Measurements from ENCODE around the gene LRCH3. TPM values are rescaled to one million over a fixed set of nuclear protein-coding genes. Genes with fewer than 3 reads are reported as not detected.

Gene LRCH3
- polyA plus RNA-seq, 2 of the 4 experiments (the other 2 are of a cell fraction): 14.2 to 44.6 TPM

GRCh38 chr3:197809356-197810020 lies 18.4 kb downstream of the LRCH3 start:
- Histone ChIP-seq H3K9me3 (no peaks in the 10 kb centered on the region), H3K4me1 (peaks cover 31% of the 10 kb centered on the region), H3K4me3 (no peak overlapping the region), H3K27ac (no peak overlapping the region), H3K4me2 (peak overlapping the region; percentile 24; the same call in 1 of the 3 replicates)
- FAIRE-seq: no peak
- TF ChIP-seq NR3C1 (IDR thresholded peaks at IDR 0.05): no peak
- no peak for TF ChIP-seq PBX3 (IDR thresholded peaks at IDR 0.05)
- no peak for TF ChIP-seq TFCP2L1 (CRISPR knock-in tag; IDR thresholded peaks at IDR 0.05)
- no peak for TF ChIP-seq SREBF2 (IDR thresholded peaks at IDR 0.05)
- no peak for TF ChIP-seq CHD4 (IDR thresholded peaks at IDR 0.05; ENCODE audit: borderline replicate concordance)
- TF ChIP-seq KDM5A (IDR thresholded peaks at IDR 0.05): no peak
- no peak for TF ChIP-seq CHD2 (IDR thresholded peaks at IDR 0.05; ENCODE audit: low read length, partially characterized antibody)
- TF ChIP-seq ESRRA (IDR thresholded peaks at IDR 0.05; ENCODE audit: borderline replicate concordance, low read length): no peak
- TF ChIP-seq POLR2A (IDR thresholded peaks at IDR 0.05; ENCODE audit: low read length): no peak
- no peak for TF ChIP-seq EP300 (IDR thresholded peaks at IDR 0.05)
- TF ChIP-seq ZFP36 (IDR thresholded peaks at IDR 0.05; ENCODE audit: borderline replicate concordance, partially characterized antibody): no peak
- TF ChIP-seq MAFK (IDR thresholded peaks at IDR 0.05; ENCODE audit: partially characterized antibody): no peak
- TF ChIP-seq HDAC2 (IDR thresholded peaks at IDR 0.05): no peak
- no peak for TF ChIP-seq REST (IDR thresholded peaks at IDR 0.05)
- 44% methylated on average over 2 of the region's 2 CpGs for WGBS (ENCODE audit: missing lambda C conversion rate)
- DNase-seq (ENCODE audit: low read depth in 1 of 2, low spot score in 1 of 2): no peak
- ATAC-seq: no peak; a peak in 1 of 6 replicates
- ChIA-PET CTCF (interaction anchor here (0.7 to 1.5 kb wide), 2 partner anchors 18 to 127 kb away, joined by 5 to 9 read pairs; no protein-coding TSS in a partner anchor), POLR2A (no interaction called here)

GRCh38 chr3:197810901-197811300 lies 19.8 kb downstream of the LRCH3 start:
- no peak for FAIRE-seq
- Histone ChIP-seq H3K4me3 (no peak overlapping the region), H3K9me3 (no peaks in the 10 kb centered on the region), H3K4me1 (peaks cover 31% of the 10 kb centered on the region), H3K4me2 (no peak overlapping the region), H3K27ac (no peak overlapping the region)
- ATAC-seq: no peak
- 82% methylated on average over 6 of the region's 6 CpGs for WGBS (ENCODE audit: missing lambda C conversion rate)
- no peak for TF ChIP-seq HOXA7 (CRISPR knock-in tag; IDR thresholded peaks at IDR 0.05)
- POLR2A ChIA-PET: no interaction called here
- CTCF ChIA-PET: interaction anchor here (1.2 kb wide), 1 partner anchor 10 kb away, joined by 3 read pairs; no protein-coding TSS in a partner anchor
- DNase-seq (ENCODE audit: low read depth in 1 of 2, low spot score in 1 of 2): no peak

GRCh38 chr3:197811343-197811742 lies 20.3 kb downstream of the LRCH3 start:
- TF ChIP-seq MAX (IDR thresholded peaks at IDR 0.05): no peak
- no peak for TF ChIP-seq BCL3 (IDR thresholded peaks at IDR 0.05)
- TF ChIP-seq HDAC2 (IDR thresholded peaks at IDR 0.05): no peak
- TF ChIP-seq HOXB5 (CRISPR knock-in tag; IDR thresholded peaks at IDR 0.05): no peak
- TF ChIP-seq CBX2 (IDR thresholded peaks at IDR 0.05; ENCODE audit: borderline replicate concordance, low read depth): no peak
- no peak for TF ChIP-seq SREBF2 (IDR thresholded peaks at IDR 0.05)
- no peak for TF ChIP-seq MAFK (IDR thresholded peaks at IDR 0.05; ENCODE audit: partially characterized antibody)
- no peak for TF ChIP-seq HMGXB4 (CRISPR knock-in tag; IDR thresholded peaks at IDR 0.05; ENCODE audit: borderline replicate concordance)
- TF ChIP-seq ZC3H11A (IDR thresholded peaks at IDR 0.05): no peak
- TF ChIP-seq HOXA7 (CRISPR knock-in tag; IDR thresholded peaks at IDR 0.05): no peak
- TF ChIP-seq GATA3 (IDR thresholded peaks at IDR 0.05; ENCODE audit: borderline replicate concordance): no peak
- no peak for TF ChIP-seq ZNF302 (CRISPR knock-in tag; IDR thresholded peaks at IDR 0.05)
- TF ChIP-seq RARB (CRISPR knock-in tag; IDR thresholded peaks at IDR 0.05): no peak
- TF ChIP-seq ESRRA (IDR thresholded peaks at IDR 0.05; ENCODE audit: borderline replicate concordance, low read length): no peak
- no peak for TF ChIP-seq FOSL2 (IDR thresholded peaks at IDR 0.05)
- TF ChIP-seq FOSL2 (CRISPR knock-in tag; IDR thresholded peaks at IDR 0.05): no peak
- Histone ChIP-seq H3K4me1 (peaks cover 31% of the 10 kb centered on the region), H3K9me3 (no peaks in the 10 kb centered on the region), H3K4me3 (no peak overlapping the region), H3K4me2 (no peak overlapping the region), H3K27ac (no peak overlapping the region)
- 89% methylated on average over 3 of the region's 3 CpGs for WGBS (ENCODE audit: missing lambda C conversion rate)
- ChIA-PET POLR2A (no interaction called here), CTCF (interaction anchor here (1.2 kb wide), 1 partner anchor 10 kb away, joined by 3 read pairs; no protein-coding TSS in a partner anchor)
- FAIRE-seq (no peak), DNase-seq (ENCODE audit: low read depth in 1 of 2, low spot score in 1 of 2) (no peak), ATAC-seq (no peak)

All from A549 (cell line).